Measurements from ENCODE around the gene ME2.
A peak's percentile ranks its signal among the peaks of the same experiment; 100 is the strongest.
"Not testable (repeated sequence)": the region's sequence is repeated elsewhere in the genome, so short reads cannot be mapped to it uniquely, and the experiment has no call there.

The ME2 gene

GRCh38 chr18:50862401-50862800 lies 16.5 kb upstream of the ME2 start:
- no peak for DNase-seq

DNA sequence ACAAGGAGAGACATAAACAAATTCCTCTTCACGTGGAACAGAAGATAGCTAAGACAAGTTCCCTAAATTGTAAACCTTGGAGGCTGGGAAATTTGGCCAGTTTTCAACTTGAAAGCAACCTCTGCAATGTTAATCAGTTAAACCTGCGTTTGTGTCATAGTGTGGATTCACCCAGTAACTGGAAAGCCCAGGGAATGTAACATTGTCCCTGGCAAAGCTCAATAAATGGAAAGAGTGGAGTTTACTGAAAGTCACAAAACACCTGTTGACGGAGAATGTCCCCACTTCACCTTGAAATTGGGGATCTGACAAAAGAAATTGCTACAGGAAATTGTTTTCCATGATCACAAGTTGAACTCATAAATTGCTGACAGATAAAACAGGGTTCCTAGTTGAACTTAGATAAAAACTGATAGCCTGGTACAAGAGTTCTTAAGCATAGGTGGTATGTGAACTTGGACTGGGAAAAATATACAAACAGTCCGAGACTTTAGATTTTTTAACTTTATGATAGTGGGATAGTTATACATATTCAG lies 15.0 kb upstream of the ME2 start:
- no peak for DNase-seq

DNA sequence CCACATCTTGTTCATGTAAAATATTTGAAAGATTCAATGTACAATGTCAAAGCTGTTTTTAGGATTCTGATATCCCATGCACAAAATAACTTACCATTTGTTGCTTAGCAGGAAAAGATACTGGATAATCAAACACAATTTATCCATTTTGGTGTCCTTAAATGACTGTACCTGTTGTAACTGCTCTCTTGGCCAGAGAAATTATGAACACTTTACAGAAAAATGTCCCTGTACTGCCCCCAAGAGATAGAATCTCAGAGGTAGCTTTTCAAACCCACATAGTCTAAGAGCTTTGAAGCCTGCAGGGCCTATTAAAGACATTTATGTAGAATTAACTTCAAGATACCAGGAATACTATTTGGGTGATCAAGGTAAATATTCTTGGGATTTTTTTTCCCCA lies 12.2 kb upstream of the ME2 start:
- DNase-seq: peak; percentile 16

DNA sequence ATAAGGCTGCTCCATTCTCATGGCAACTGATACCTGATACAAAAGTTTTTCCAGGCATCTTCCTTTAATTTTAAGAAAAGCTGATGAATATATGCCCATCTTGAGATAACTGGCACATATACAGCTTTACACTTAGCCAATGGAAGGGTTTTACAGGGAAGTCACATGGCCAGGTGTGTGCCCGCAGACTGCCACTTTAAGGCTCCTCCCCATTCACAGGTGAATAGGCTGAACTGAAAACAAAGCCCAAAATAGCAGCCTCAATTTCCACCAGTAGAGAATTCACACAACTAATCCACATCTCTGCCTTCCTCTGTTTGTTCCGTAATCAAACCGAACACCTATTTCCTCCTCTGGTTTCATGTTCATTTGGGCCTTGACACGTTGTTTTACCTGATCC lies 9.8 kb upstream of the ME2 start:
- no peak for DNase-seq

GRCh38 chr18:50870138-50870845 lies 8.6 kb upstream of the ME2 start:
- no peak for DNase-seq

DNA sequence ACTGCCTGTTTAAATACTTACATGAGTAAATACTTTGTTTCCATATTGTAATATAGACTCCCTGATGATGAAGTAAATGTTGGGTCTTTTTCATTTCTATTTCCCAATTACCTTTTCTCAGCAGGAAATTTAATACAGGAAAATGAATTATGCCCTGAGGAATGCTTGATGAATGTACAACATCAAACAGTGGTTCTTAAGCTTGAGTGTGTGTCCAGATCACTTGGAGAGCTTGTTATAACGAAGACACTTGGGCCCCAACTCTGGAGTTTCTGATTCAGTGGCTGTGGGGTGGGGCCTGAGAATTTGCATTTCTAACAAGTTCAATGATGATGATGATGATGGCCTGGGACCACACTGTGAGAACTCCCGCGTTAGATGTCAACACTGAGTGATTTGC lies 7.1 kb upstream of the ME2 start:
- no peak for DNase-seq

DNA sequence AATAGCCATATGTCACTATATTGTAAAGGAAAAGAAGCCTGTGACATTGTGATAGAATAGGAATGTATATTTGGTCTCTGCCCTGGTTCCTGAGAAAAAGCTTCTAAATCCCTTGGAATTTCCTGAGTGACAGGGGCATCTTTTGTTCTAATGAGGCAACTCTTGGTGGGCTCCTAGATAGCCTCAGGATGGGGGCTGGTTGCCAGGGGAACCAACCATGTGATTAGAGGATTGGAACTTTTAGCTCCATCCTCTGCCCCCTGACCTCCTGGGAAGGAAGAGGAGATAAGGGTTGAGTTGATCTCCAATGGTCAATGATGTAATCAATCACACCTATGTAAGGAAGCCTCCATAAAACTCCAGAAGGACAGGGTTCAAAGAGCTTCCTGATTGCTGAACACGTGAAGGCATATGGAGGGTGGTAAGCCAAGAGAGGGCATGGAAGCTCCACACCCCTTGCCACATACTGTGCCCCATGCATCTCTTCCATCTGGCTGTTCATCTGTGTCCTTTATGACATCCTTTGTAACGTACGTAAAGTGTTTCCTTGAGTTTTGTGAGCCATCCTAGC lies 2.9 kb upstream of the ME2 start:
- no peak for DNase-seq

- DNase-seq: no peak
Measured at GRCh38 chr18:50877545-50878265, 1.2 kb upstream of the ME2 start.

DNA sequence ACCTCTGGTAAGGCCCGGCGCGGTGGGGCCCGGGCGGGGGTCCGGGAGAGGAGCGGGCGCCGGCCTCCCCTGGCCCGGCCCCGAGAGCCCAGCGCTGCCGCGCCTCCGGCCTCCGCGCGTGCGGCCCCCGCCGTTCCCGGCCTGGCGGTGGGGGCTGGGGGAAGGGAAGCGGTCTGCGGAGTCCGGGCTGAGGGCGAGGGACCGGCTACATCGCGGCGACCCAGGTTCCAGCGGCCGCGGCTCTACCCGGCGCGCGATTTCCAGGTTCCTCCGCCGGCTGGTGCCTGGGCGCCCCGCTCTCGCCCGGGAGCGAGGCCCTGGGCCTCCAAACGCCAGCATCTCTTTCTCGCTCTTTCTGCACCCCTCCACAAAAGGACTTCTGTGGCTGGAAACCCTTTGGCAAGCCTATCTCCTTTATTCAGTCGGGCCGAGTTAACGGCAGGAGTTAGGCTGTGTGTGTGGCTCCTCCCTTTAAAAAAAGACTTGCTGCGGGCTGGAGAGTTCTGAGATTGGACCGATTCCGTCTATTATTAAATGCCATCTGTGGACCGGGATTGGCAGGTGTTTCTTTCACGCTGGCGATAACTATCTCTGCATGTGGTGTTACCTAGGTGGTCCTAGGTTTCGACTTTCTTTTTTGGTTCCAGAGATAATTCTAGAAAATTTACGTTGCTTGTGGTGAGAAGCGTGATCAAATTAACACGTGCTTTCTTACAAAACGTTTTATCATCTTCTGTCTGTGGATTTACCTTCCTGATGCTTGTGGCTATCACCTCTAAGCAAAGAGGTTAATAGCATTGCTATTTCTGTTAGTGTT lies 592 bp downstream of the ME2 start:
- DNase-seq: no peak

GRCh38 chr18:50880119-50880465 lies 1.2 kb downstream of the ME2 start:
- no peak for DNase-seq

- not testable (repeated sequence) for DNase-seq
Measured at GRCh38 chr18:50880944-50881343, 2.0 kb downstream of the ME2 start.

GRCh38 chr18:50886929-50887328 lies 8.0 kb downstream of the ME2 start:
- DNase-seq: no peak

DNA sequence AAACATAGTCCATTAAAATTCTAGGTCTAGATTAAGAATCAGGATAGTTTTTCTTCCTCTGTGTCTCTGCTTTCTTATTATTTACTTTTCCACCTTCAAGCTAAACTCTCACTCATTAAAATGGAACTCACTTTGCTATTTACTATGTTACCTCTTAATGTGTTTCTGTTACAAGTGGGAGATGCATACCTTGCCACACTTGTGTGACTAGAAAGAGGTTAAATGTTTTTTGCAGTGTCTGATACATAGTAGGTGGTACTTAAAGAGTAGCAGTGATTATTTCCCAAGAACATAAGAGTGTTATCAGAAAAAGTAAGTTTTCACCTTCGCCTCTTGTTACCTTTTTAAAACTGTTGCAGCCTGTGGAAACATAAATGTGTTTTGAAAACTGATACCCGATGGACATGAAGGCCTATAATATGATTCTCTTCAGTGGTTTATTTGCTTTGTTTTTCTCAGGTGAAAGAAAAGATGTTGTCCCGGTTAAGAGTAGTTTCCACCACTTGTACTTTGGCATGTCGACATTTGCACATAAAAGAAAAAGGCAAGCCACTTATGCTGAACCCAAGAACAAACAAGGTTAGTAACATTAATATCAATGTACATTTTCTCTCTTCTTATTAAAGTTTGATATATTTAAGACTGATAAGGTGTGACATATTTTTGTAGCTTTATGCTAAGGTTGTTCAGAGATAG lies 16.6 kb downstream of the ME2 start:
- DNase-seq: no peak

DNA sequence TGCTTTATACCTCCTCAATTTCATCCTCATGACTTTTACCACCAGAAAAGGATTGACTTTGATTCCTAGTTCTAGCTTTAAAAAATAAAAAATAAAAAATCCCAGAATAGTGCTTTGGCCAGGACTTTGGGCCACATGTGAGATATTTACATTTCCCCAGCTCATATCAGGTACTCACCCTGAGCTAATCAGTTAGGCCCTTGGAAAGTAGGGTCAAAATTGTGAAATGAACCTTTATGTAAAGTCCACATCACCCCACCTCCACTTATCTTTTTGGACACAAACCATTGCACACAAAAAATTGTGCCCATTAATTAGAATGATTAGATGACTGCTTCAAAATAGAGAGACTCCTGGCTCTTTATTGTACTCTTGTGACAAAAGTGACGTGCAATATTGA lies 17.2 kb downstream of the ME2 start:
- DNase-seq: no peak

- DNase-seq: no peak
Measured at GRCh38 chr18:50898919-50899318, 20.0 kb downstream of the ME2 start.

- no peak for DNase-seq
Measured at GRCh38 chr18:50902797-50903196, 23.9 kb downstream of the ME2 start.

- DNase-seq: no peak
Measured at GRCh38 chr18:50906843-50907242, 27.9 kb downstream of the ME2 start.

DNA sequence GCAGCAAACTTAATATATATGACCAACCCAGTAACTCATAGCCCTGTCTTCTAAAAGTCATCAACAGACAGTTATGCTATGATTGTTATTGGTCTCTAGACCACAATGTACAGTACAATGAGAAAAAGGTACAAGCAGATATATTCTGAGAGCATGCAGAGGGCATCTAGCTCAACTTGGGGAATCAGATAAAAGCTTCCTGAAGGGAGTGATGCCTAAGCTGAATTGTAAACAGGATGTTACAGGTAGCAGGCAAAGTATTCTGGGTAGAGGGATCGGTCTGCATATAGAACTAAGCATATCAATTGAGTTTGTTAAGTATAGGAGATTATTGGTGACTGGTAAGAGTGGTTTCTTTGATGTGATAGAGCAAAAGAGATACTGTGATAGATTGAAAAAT lies 30.3 kb downstream of the ME2 start:
- no peak for DNase-seq

- DNase-seq: no peak
Measured at GRCh38 chr18:50911006-50911405, 32.1 kb downstream of the ME2 start.

DNA sequence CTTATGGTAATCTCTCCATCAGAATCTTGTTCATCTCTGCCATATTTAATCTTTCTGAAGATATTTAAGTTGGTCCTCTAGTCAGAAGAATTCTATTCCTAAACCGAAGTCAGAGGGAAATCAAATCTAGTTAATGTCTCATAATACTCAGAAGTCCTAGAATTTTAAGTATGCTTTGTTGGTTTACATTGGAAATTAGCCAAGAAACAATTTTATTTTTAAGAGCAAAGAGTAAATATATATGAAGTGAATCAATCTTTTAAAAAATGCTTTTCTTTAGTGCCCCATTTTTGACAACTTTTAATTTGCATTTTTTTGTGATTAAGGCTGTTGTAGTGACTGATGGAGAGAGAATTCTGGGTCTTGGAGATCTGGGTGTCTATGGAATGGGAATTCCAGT lies 38.1 kb downstream of the ME2 start:
- no peak for DNase-seq

DNA sequence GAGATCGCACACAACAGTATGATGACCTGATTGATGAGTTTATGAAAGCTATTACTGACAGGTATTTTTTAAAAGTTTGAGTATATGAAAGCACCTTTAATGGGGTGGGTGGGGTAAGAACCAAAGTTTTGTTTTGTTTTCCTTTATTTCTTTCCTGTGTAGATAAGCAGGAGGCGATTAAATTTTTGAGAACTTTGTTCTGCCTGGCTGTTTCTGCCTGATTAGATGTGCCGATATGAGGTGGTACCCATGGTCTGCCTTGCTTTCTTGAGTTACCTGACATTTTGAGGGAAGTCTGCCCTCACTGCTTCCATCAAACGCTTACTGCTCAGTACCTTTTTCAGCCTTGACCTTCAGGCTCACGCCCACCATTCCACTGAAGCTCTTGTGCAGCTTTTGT lies 39.2 kb downstream of the ME2 start:
- DNase-seq: no peak

- no peak for DNase-seq
Measured at GRCh38 chr18:50924372-50924771, 45.5 kb downstream of the ME2 start.

DNA sequence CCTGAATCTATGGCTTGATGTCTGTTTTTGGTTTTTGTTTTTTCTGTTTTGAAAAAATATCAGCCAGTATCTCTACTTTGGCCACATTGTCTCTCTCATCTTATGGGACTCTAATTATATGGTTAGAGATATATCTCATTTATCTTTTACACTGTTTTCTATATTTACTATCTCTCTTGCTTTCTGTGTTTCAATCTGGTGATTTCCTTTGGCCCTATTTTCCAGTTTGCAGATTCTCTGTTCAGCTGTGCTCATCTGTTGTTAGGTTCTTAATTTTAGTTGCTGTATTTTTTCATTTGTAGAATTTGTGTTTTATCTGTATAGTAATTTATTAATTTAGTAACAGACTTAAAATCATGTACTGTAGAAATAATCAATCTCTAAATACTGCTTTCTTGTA lies 47.6 kb downstream of the ME2 start:
- DNase-seq: no peak
